PC-9 (cell line): ENCODE measurements around the gene CSF1. TPM values are rescaled to one million over a fixed set of nuclear protein-coding genes. Genes with fewer than 3 reads are reported as not detected.

Source experiments
- BruUV-seq: library from RNA; stranded (reverse); fragments of 400-500 nt; replicated peaks from 2 replicates; lab custom pipeline; 2021; lab: Mats Ljungman, UMichigan
- CTCF ChIA-PET: fragments of 300-600 bp; sonication (Branson Sonifier 250); formaldehyde crosslinking; loops from one replicate; lab custom pipeline; 2022; ENCODE audit warnings: antibody characterized with exemption; lab: Charles Lee
- POLR2A ChIA-PET: fragments of 300-600 bp; sonication (Branson Sonifier 250); formaldehyde crosslinking; loops from one replicate; lab custom pipeline; 2022; ENCODE audit warnings: antibody characterized with exemption; ENCODE audit not compliant: unreplicated experiment; lab: Charles Lee
- DNase-seq, 2 experiments: peaks; one replicate each; pipeline versions ENCODE4 v3.0.0 to v3.0.0-alpha.2; 2015 to 2022; ENCODE audit warnings: mixed read lengths in 1 of 2
- H2AFZ ChIP-seq: fragments of 200-600 bp; sonication (generic); 2 replicates; pipeline ENCODE4 v1.8.1; 2017; ENCODE audit warnings: antibody characterized with exemption
- H3F3A ChIP-seq: fragments of 200-600 bp; sonication (generic); 2 replicates; pipeline ENCODE4 v1.8.1; 2017; ENCODE audit warnings: antibody characterized with exemption, mild to moderate bottlenecking, low read depth; ENCODE audit not compliant: insufficient read depth
- H3K27ac ChIP-seq: fragments of 200-600 bp; sonication (generic); 2 replicates; pipeline ENCODE4 v1.6.1; 2016; ENCODE audit warnings: mixed run types
- H3K27me3 ChIP-seq: fragments of 200-600 bp; sonication (generic); 2 replicates; pipeline ENCODE4 v1.6.1; 2016; ENCODE audit warnings: low read depth, mixed run types; ENCODE audit not compliant: insufficient read depth
- H3K36me3 ChIP-seq: fragments of 200-600 bp; sonication (generic); 2 replicates; pipeline ENCODE4 v1.6.1; 2016; ENCODE audit warnings: low read depth, mixed run types
- H3K4me1 ChIP-seq: fragments of 200-600 bp; sonication (generic); replicated peaks from 2 replicates; pipeline ENCODE4 v1.6.1; 2016; ENCODE audit warnings: mixed run types; ENCODE audit not compliant: insufficient read depth
- H3K4me2 ChIP-seq: fragments of 200-600 bp; sonication (generic); 2 replicates; pipeline ENCODE4 v1.6.1; 2017; ENCODE audit warnings: mixed run types
- H3K4me3 ChIP-seq: fragments of 200-600 bp; sonication (generic); 2 replicates; pipeline ENCODE4 v1.6.1; 2016; ENCODE audit warnings: mixed run types
- H3K79me2 ChIP-seq: fragments of 200-600 bp; sonication (generic); 2 replicates; pipeline ENCODE4 v1.6.1; 2017; ENCODE audit warnings: low read depth, mixed run types
- H3K9me2 ChIP-seq: fragments of 200-600 bp; sonication (generic); 2 replicates; pipeline ENCODE4 v1.8.1; 2017; ENCODE audit warnings: mild to moderate bottlenecking; ENCODE audit not compliant: insufficient read depth
- H3K9me3 ChIP-seq: fragments of 200-600 bp; sonication (generic); 2 replicates; pipeline ENCODE4 v1.8.1; 2016; ENCODE audit warnings: low read depth; ENCODE audit not compliant: insufficient read depth
- H4K20me1 ChIP-seq: fragments of 200-600 bp; sonication (generic); 2 replicates; pipeline ENCODE4 v1.8.1; 2017; ENCODE audit not compliant: insufficient read depth
- CTCF ChIP-seq: fragments of 200-600 bp; sonication (generic); conservative IDR thresholded peaks from 2 replicates; pipeline ENCODE4 v1.6.1; 2017; ENCODE audit warnings: mixed run types, antibody characterized with exemption, mild to moderate bottlenecking, moderate library complexity
- EZH2 ChIP-seq: fragments of 200-600 bp; sonication (generic); IDR thresholded peaks from 2 replicates; pipeline ENCODE4 v1.8.0; 2017; ENCODE audit warnings: antibody characterized with exemption, low read depth
- intact Hi-C: fragments of 100-400 bp; cut with micrococcal nuclease; formaldehyde crosslinking; loops from one replicate; pipeline ENCODE4 v1.10.0; 2022; ENCODE audit not compliant: unreplicated experiment
- total RNA-seq: library from RNA; stranded (reverse); gene quantifications from 2 replicates; pipeline ENCODE4 v1.2.3, GENCODE V29; 2021

CSF1 gene
- total RNA-seq, 1 experiment from 2014 or later: 29.8 TPM

GRCh38 chr1:109873278-109874175 lies 37.1 kb upstream of the CSF1 start:
- H3K27me3 ChIP-seq: no peaks in the 10 kb centered on the region
- DNase-seq: peak in 1 of 2 experiments; percentile 57
- no peaks in the 10 kb centered on the region for H3K9me3 ChIP-seq
- no peaks in the 10 kb centered on the region for H3K36me3 ChIP-seq
- ChIA-PET POLR2A (no interaction called here), CTCF (no interaction called here)
- peaks cover 40% of the 10 kb centered on the region for H3F3A ChIP-seq
- H3K4me3 ChIP-seq: no peak overlapping the region
- intact Hi-C loops: no loop called here
- TF ChIP-seq EZH2 (no peak), CTCF (no peak)
- H3K9me2 ChIP-seq: no peaks in the 10 kb centered on the region
- 0 out of 2 replicates have a peak overlapping the region, but pooled peaks have one; percentile 1 for H3K4me2 ChIP-seq
- no peaks in the 10 kb centered on the region for H4K20me1 ChIP-seq
- H3K79me2 ChIP-seq: no peaks in the 10 kb centered on the region
- H2AFZ ChIP-seq: no peak overlapping the region
- peaks cover 49% of the 10 kb centered on the region for H3K4me1 ChIP-seq
- H3K27ac ChIP-seq: no peak overlapping the region
- BruUV-seq: no TSS peak

GRCh38 chr1:109874445-109874844 lies 36.2 kb upstream of the CSF1 start:
- H3K4me1 ChIP-seq: peaks cover 49% of the 10 kb centered on the region
- no TSS peak for BruUV-seq

GRCh38 chr1:109875874-109876273 lies 34.8 kb upstream of the CSF1 start:
- peaks cover 41% of the 10 kb centered on the region for H3F3A ChIP-seq
- CTCF ChIA-PET: no interaction called here
- no peak overlapping the region for H3K4me3 ChIP-seq
- no peak overlapping the region for H3K27ac ChIP-seq
- H3K27me3 ChIP-seq: no peaks in the 10 kb centered on the region
- TF ChIP-seq CTCF: no peak
- no peak for TF ChIP-seq EZH2
- H3K9me3 ChIP-seq: no peaks in the 10 kb centered on the region
- intact Hi-C loops: no loop called here
- H3K4me1 ChIP-seq: peaks cover 49% of the 10 kb centered on the region
- H3K4me2 ChIP-seq: 0 out of 2 replicates have a peak overlapping the region, but pooled peaks have one; percentile 73
- BruUV-seq: no TSS peak
- no peaks in the 10 kb centered on the region for H4K20me1 ChIP-seq
- no peaks in the 10 kb centered on the region for H3K9me2 ChIP-seq
- no peaks in the 10 kb centered on the region for H3K36me3 ChIP-seq
- no peak for DNase-seq
- H3K79me2 ChIP-seq: no peaks in the 10 kb centered on the region
- H2AFZ ChIP-seq: no peak overlapping the region
- POLR2A ChIA-PET: no interaction called here

More at GRCh38 chr1:109874445-109874844, 36.2 kb upstream of the CSF1 start:
- Histone ChIP-seq H2AFZ (no peak overlapping the region), H3K36me3 (no peaks in the 10 kb centered on the region), H3F3A (peaks cover 41% of the 10 kb centered on the region), H4K20me1 (no peaks in the 10 kb centered on the region), H3K4me2 (no peak overlapping the region), H3K27ac (no peak overlapping the region), H3K9me3 (no peaks in the 10 kb centered on the region), H3K79me2 (no peaks in the 10 kb centered on the region), H3K4me3 (no peak overlapping the region), H3K9me2 (no peaks in the 10 kb centered on the region), H3K27me3 (no peaks in the 10 kb centered on the region)
- intact Hi-C loops: no loop called here
- CTCF ChIA-PET: interaction anchor here (0.6 kb wide), 1 partner anchor 44 kb away, joined by 3 read pairs; no protein-coding TSS in a partner anchor
- DNase-seq: peak in 1 of 2 experiments; percentile 28
- TF ChIP-seq EZH2: no peak
- TF ChIP-seq CTCF: no peak
- POLR2A ChIA-PET: no interaction called here
